ENCODE measurements around the gene CKMT2. TPM values are rescaled to one million over a fixed set of nuclear protein-coding genes. Genes with fewer than 3 reads are reported as not detected.
A peak's percentile ranks its signal among the peaks of the same experiment; 100 is the strongest.

CKMT2 gene
- total RNA-seq, 6 donors from 2014 or later: 2.1 to 2.7 (median 2.3) TPM; not detected in 3

- DNase-seq (peak in 1 of 2 donors; percentile 47), ATAC-seq (ENCODE audit: low FRiP score in 2 of 2) (no peak)
- H3K36me3 ChIP-seq: no peaks in the 10 kb centered on the region
- TF ChIP-seq POLR2A (IDR thresholded peaks at IDR 0.05): no peak
- TF ChIP-seq CTCF (IDR thresholded peaks at IDR 0.05): no peak
- TF ChIP-seq POLR2AphosphoS5 (IDR thresholded peaks at IDR 0.05): no peak
- no peak for TF ChIP-seq EP300 (IDR thresholded peaks at IDR 0.05)
- no peaks in the 10 kb centered on the region for H3K9me3 ChIP-seq
- no peak overlapping the region for H3K4me3 ChIP-seq
- no peak overlapping the region for H3K27ac ChIP-seq
- 61 to 69% methylated on average over 4 to 6 of the region's 6 CpGs for WGBS, 2 donors
- peaks cover 0 to 4% (median 0%) of the 10 kb centered on the region in 4 donors for H3K4me1 ChIP-seq
- no peaks in the 10 kb centered on the region for H3K27me3 ChIP-seq
These were observed 44.2 kb upstream of the CKMT2 start for GRCh38 chr5:81188962-81189361.

- no peaks in the 10 kb centered on the region for H3K36me3 ChIP-seq
- H3K4me1 ChIP-seq: peaks cover 0 to 8% (median 4%) of the 10 kb centered on the region in 4 donors
- no peak overlapping the region for H3K27ac ChIP-seq
- H3K27me3 ChIP-seq: no peaks in the 10 kb centered on the region
- H3K4me3 ChIP-seq: no peak overlapping the region
- ATAC-seq (ENCODE audit: low FRiP score in 2 of 2) (no peak), DNase-seq (no peak)
- no peak for TF ChIP-seq POLR2A (IDR thresholded peaks at IDR 0.05)
- no peak for TF ChIP-seq EP300 (IDR thresholded peaks at IDR 0.05)
- no peak for TF ChIP-seq CTCF (IDR thresholded peaks at IDR 0.05)
- TF ChIP-seq POLR2AphosphoS5 (IDR thresholded peaks at IDR 0.05): no peak
- 85 to 89% methylated on average over 14 of the region's 14 CpGs for WGBS, 2 donors
- no peaks in the 10 kb centered on the region for H3K9me3 ChIP-seq
These were observed 43.1 kb upstream of the CKMT2 start for GRCh38 chr5:81189875-81190498.

GRCh38 chr5:81191726-81192372, 41.3 kb upstream of the CKMT2 start:
- Histone ChIP-seq H3K4me3 (no peak overlapping the region), H3K4me1 (peaks cover 6 to 11% (median 7%) of the 10 kb centered on the region in 4 donors), H3K36me3 (no peaks in the 10 kb centered on the region), H3K27ac (no peak overlapping the region), H3K9me3 (no peaks in the 10 kb centered on the region), H3K27me3 (no peaks in the 10 kb centered on the region)
- 90 to 91% methylated on average over 9 of the region's 9 CpGs for WGBS, 2 donors
- TF ChIP-seq EP300 (IDR thresholded peaks at IDR 0.05): no peak
- ATAC-seq (ENCODE audit: low FRiP score in 2 of 2) (no peak), DNase-seq (no peak)

GRCh38 chr5:81192373-81192750, 40.8 kb upstream of the CKMT2 start:
- no peak for ATAC-seq (ENCODE audit: low FRiP score in 2 of 2)
- TF ChIP-seq POLR2A (IDR thresholded peaks at IDR 0.05): no peak
- no peak for TF ChIP-seq CTCF (IDR thresholded peaks at IDR 0.05)
- no peak for TF ChIP-seq EP300 (IDR thresholded peaks at IDR 0.05)
- TF ChIP-seq POLR2AphosphoS5 (IDR thresholded peaks at IDR 0.05): no peak
- H3K36me3 ChIP-seq: no peaks in the 10 kb centered on the region
- H3K27ac ChIP-seq: no peak overlapping the region
- no peaks in the 10 kb centered on the region for H3K9me3 ChIP-seq
- H3K4me3 ChIP-seq: no peak overlapping the region
- peaks cover 6 to 11% (median 7%) of the 10 kb centered on the region in 4 donors for H3K4me1 ChIP-seq
- 78 to 87% methylated on average over 8 of the region's 8 CpGs for WGBS, 2 donors
- H3K27me3 ChIP-seq: no peaks in the 10 kb centered on the region
- peak in 1 of 2 donors; percentile 42 for DNase-seq

- no peak overlapping the region for H3K27ac ChIP-seq
- no peak overlapping the region for H3K4me3 ChIP-seq
- H3K4me1 ChIP-seq: peaks cover 6 to 8% (median 7%) of the 10 kb centered on the region in 4 donors
- H3K9me3 ChIP-seq: no peaks in the 10 kb centered on the region
- DNase-seq: peak; percentile 80 to 93
- no peaks in the 10 kb centered on the region for H3K27me3 ChIP-seq
- peak; percentile 93 to 97 for ATAC-seq (ENCODE audit: low FRiP score in 2 of 2)
- TF ChIP-seq POLR2A (IDR thresholded peaks at IDR 0.05) (no peak), CTCF (IDR thresholded peaks at IDR 0.05) (peak; percentile 70 to 84 (median 78))
- H3K36me3 ChIP-seq: no peaks in the 10 kb centered on the region
- 25% methylated on average over 31 of the region's 31 CpGs for WGBS, 2 donors
These were observed 38.3 kb upstream of the CKMT2 start for GRCh38 chr5:81194633-81195334.
